WTC11 (cell line): ENCODE data around the gene LRRC7. TPM values are rescaled to one million over a fixed set of nuclear protein-coding genes. Genes with fewer than 3 reads are reported as not detected.
A peak's percentile ranks its signal among the peaks of the same experiment; 100 is the strongest.
"Not testable (repeated sequence)": the region's sequence is repeated elsewhere in the genome, so short reads cannot be mapped to it uniquely, and the experiment has no call there.

Experiments used
- ATAC-seq: fragments of 200-7000 bp; cut with Tn5 transposase; 2 replicates; pipeline ENCODE4 v1.10.0; 2021; ENCODE audit warnings: mild to moderate bottlenecking, moderate library complexity
- CTCF ChIA-PET: fragments of 300-600 bp; sonication (Branson Sonifier 250); formaldehyde crosslinking; loops from one replicate; lab custom pipeline; 2021; ENCODE audit warnings: antibody characterized with exemption; lab: Charles Lee
- POLR2A ChIA-PET: fragments of 350-600 bp; sonication (Branson Sonifier 250); formaldehyde crosslinking; loops from one replicate; lab custom pipeline; 2021; ENCODE audit warnings: antibody characterized with exemption; lab: Charles Lee
- DNase-seq: peaks from one replicate; pipeline ENCODE4 v3.0.0; 2021; ENCODE audit warnings: low spot score
- H3K27ac Mint-ChIP-seq: 2 replicates; pipeline ENCODE4 v1.8.0; 2021; ENCODE audit warnings: mixed read lengths
- H3K27me3 Mint-ChIP-seq: 2 replicates; pipeline ENCODE4 v1.8.0; 2021; ENCODE audit warnings: low read depth, mild to moderate bottlenecking, moderate library complexity, mixed read lengths
- H3K36me3 Mint-ChIP-seq: 2 replicates; pipeline ENCODE4 v1.8.0; 2021; ENCODE audit warnings: mixed read lengths
- H3K4me1 Mint-ChIP-seq: 2 replicates; pipeline ENCODE4 v1.8.0; 2022; ENCODE audit warnings: mixed read lengths
- H3K4me3 Mint-ChIP-seq: 2 replicates; pipeline ENCODE4 v1.8.0; 2021; ENCODE audit warnings: mild to moderate bottlenecking, moderate library complexity, mixed read lengths
- H3K9me3 Mint-ChIP-seq: 2 replicates; pipeline ENCODE4 v1.8.0; 2021; ENCODE audit warnings: mixed read lengths
- ATF1 ChIP-seq: sonication (generic); formaldehyde crosslinking; IDR thresholded peaks from 2 replicates; pipeline ENCODE4 v1.8.1; 2023; ENCODE audit warnings: mild to moderate bottlenecking, moderate library complexity, missing genetic modification reagents
- CBFB ChIP-seq: sonication (generic); formaldehyde crosslinking; IDR thresholded peaks from 2 replicates; pipeline ENCODE4 v1.8.1; 2022; ENCODE audit warnings: mild to moderate bottlenecking, low read depth, missing genetic modification reagents
- CREB1 ChIP-seq: sonication (generic); formaldehyde crosslinking; IDR thresholded peaks from 2 replicates; pipeline ENCODE4 v1.8.0; 2023; ENCODE audit warnings: mild to moderate bottlenecking, missing genetic modification reagents
- CREM ChIP-seq: sonication (generic); formaldehyde crosslinking; IDR thresholded peaks from 2 replicates; pipeline ENCODE4 v1.8.1; 2022; ENCODE audit warnings: mild to moderate bottlenecking, missing genetic modification reagents, moderate library complexity
- CTCF ChIP-seq: fragments of 200-600 bp; IDR thresholded peaks from 2 replicates; pipeline ENCODE4 v1.8.0; 2022; ENCODE audit warnings: antibody characterized with exemption
- ESRRA ChIP-seq: sonication (generic); formaldehyde crosslinking; IDR thresholded peaks from 2 replicates; pipeline ENCODE4 v1.8.1; 2022; ENCODE audit warnings: mild to moderate bottlenecking, missing genetic modification reagents, borderline replicate concordance
- FOXK1 ChIP-seq: sonication (generic); formaldehyde crosslinking; IDR thresholded peaks from 2 replicates; pipeline ENCODE4 v1.8.0; 2022; ENCODE audit warnings: mild to moderate bottlenecking, moderate library complexity, missing genetic modification reagents
- GABPB1 ChIP-seq: sonication (generic); formaldehyde crosslinking; IDR thresholded peaks from 2 replicates; pipeline ENCODE4 v1.8.1; 2023; ENCODE audit warnings: mild to moderate bottlenecking, missing genetic modification reagents
- IRF1 ChIP-seq: sonication (generic); formaldehyde crosslinking; IDR thresholded peaks from 2 replicates; pipeline ENCODE4 v1.8.0; 2023; ENCODE audit warnings: missing genetic modification reagents
- IRF2 ChIP-seq: sonication (generic); formaldehyde crosslinking; IDR thresholded peaks from 2 replicates; pipeline ENCODE4 v1.8.0; 2022; ENCODE audit warnings: low read depth, missing genetic modification reagents, borderline replicate concordance
- JUN ChIP-seq: sonication (generic); formaldehyde crosslinking; IDR thresholded peaks from 2 replicates; pipeline ENCODE4 v1.8.0; 2023; ENCODE audit warnings: mild to moderate bottlenecking, missing genetic modification reagents
- KAT7 ChIP-seq: sonication (generic); formaldehyde crosslinking; IDR thresholded peaks from 2 replicates; pipeline ENCODE4 v1.8.1; 2023; ENCODE audit warnings: missing genetic modification reagents, mild to moderate bottlenecking, borderline replicate concordance
- PREB ChIP-seq: sonication (generic); formaldehyde crosslinking; IDR thresholded peaks from 2 replicates; pipeline ENCODE4 v1.8.1; 2022; ENCODE audit warnings: mild to moderate bottlenecking, missing genetic modification reagents, moderate library complexity, borderline replicate concordance
- PRRX2 ChIP-seq: fragments of 250-450 bp; sonication (Bioruptor Pico); IDR thresholded peaks from 2 replicates; pipeline ENCODE4 v1.8.0; 2021; ENCODE audit warnings: mild to moderate bottlenecking
- RELA ChIP-seq: sonication (generic); formaldehyde crosslinking; IDR thresholded peaks from 2 replicates; pipeline ENCODE4 v1.8.1; 2022; ENCODE audit warnings: missing genetic modification reagents, mild to moderate bottlenecking, borderline replicate concordance
- RORB ChIP-seq: fragments of 250-450 bp; sonication (Bioruptor Pico); IDR thresholded peaks from 2 replicates; pipeline ENCODE4 v1.9.0; 2021; ENCODE audit warnings: mild to moderate bottlenecking
- TEAD4 ChIP-seq: sonication (generic); formaldehyde crosslinking; IDR thresholded peaks from 2 replicates; pipeline ENCODE4 v1.8.0; 2022; ENCODE audit warnings: mild to moderate bottlenecking, missing genetic modification reagents
- ZBTB43 ChIP-seq: sonication (generic); formaldehyde crosslinking; IDR thresholded peaks from 2 replicates; pipeline ENCODE4 v1.8.1; 2023; ENCODE audit warnings: mild to moderate bottlenecking, missing genetic modification reagents
- ZMAT4 ChIP-seq: fragments of 250-450 bp; sonication (Bioruptor Pico); IDR thresholded peaks from 2 replicates; pipeline ENCODE4 v1.9.0; 2021; ENCODE audit warnings: mild to moderate bottlenecking
- ZNF138 ChIP-seq: sonication (generic); formaldehyde crosslinking; conservative IDR thresholded peaks from 2 replicates; pipeline ENCODE4 v1.8.1; 2022; ENCODE audit warnings: mild to moderate bottlenecking, moderate library complexity, missing genetic modification reagents
- ZNF232 ChIP-seq: sonication (generic); formaldehyde crosslinking; IDR thresholded peaks from 2 replicates; pipeline ENCODE4 v1.8.0; 2022; ENCODE audit warnings: mild to moderate bottlenecking, missing genetic modification reagents
- ZNF263 ChIP-seq: sonication (generic); formaldehyde crosslinking; IDR thresholded peaks from 2 replicates; pipeline ENCODE4 v1.8.1; 2022; ENCODE audit warnings: low read depth, mild to moderate bottlenecking, moderate library complexity, missing genetic modification reagents
- ZNF512 ChIP-seq: sonication (generic); formaldehyde crosslinking; IDR thresholded peaks from 2 replicates; pipeline ENCODE4 v1.8.1; 2022; ENCODE audit warnings: missing genetic modification reagents, borderline replicate concordance
- total RNA-seq: library from RNA; stranded (reverse); gene quantifications from 3 replicates; pipeline ENCODE4 v1.2.3, GENCODE V29; 2021
- TF ChIP-seq, protein P1 (sequence below): sonication (generic); formaldehyde crosslinking; IDR thresholded peaks from 2 replicates; pipeline ENCODE4 v1.8.1; 2023; ENCODE audit warnings: mild to moderate bottlenecking, missing genetic modification reagents, moderate library complexity

LRRC7 gene
- total RNA-seq, 1 experiment from 2014 or later = not detected

GRCh38 chr1:69711190-69711930 is 143.6 kb downstream of the LRRC7 start:
- Mint-ChIP-seq H3K4me3 (no peak overlapping the region), H3K4me1 (no peaks in the 10 kb centered on the region), H3K27me3 (no peaks in the 10 kb centered on the region), H3K36me3 (no peaks in the 10 kb centered on the region), H3K9me3 (no peaks in the 10 kb centered on the region), H3K27ac (no peak overlapping the region)
- DNase-seq = no peak
- no peak for TF ChIP-seq ZNF263
- no peak for TF ChIP-seq KAT7 (CRISPR knock-in tag)
- no peak for TF ChIP-seq PRRX2 (CRISPR knock-in tag)
- no peak for TF ChIP-seq CREM (CRISPR knock-in tag)
- TF ChIP-seq CTCF = no peak
- no peak for TF ChIP-seq CREB1 (CRISPR knock-in tag)
- ATAC-seq = no peak
- ChIA-PET POLR2A (no interaction called here), CTCF (interaction anchor here (1.1 kb wide), 1 partner anchor 11 kb away, joined by 3 read pairs; no protein-coding TSS in a partner anchor)

DNA sequence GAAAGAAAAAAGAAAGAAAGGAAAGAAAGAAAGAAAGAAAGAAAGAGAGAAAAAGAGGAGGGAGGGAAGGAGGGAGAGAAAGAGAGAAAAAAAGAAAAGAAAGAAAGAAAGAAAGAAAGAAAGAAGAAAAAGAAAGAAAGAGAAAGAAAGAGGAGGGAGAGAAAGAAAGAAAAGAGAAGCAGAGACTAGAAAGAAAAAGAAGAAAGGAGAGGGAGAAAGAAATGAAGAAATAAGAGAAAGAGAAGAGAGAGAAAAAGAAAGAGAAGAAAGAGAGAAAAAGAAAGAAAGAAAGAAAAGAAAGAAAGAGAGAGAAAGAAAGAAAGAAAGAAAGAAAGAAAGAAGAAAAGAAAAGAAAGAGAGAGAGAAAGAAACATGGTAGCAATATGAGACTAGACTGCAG is 150.1 kb downstream of the LRRC7 start:
- H3K4me3 Mint-ChIP-seq, POLR2A ChIA-PET, H3K4me1 Mint-ChIP-seq, CTCF ChIA-PET, ATAC-seq, H3K9me3 Mint-ChIP-seq, H3K36me3 Mint-ChIP-seq, DNase-seq, H3K27ac Mint-ChIP-seq, H3K27me3 Mint-ChIP-seq: not testable (repeated sequence)
- TF ChIP-seq ZNF512 (CRISPR knock-in tag) = peak; percentile 59; the same call in 1 of the 2 replicates

DNA sequence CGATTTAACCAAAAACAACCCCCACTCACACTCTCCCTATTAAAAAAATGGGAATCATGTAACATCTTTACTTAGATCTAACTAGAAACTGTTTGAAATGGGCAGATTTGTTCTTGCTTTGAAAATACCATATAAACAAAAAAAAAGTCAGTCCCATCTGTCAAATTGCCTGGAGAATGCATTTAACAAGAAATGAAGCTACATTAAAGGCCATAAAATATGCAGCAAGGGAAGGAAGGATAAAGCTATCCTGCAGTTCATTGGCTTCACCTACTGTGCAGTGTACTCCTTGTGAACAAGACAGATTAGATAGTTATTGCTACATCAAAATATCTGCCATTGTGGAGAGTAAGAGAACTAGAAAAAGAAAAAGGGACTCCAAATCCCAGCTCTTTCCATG is 160.5 kb downstream of the LRRC7 start:
- H3K27ac Mint-ChIP-seq = no peak overlapping the region
- peaks cover 20% of the 10 kb centered on the region for H3K9me3 Mint-ChIP-seq
- ATAC-seq (no peak), DNase-seq (no peak)
- no peaks in the 10 kb centered on the region for H3K4me1 Mint-ChIP-seq
- POLR2A ChIA-PET = no interaction called here
- TF ChIP-seq ZBTB43 = no peak
- TF ChIP-seq RORB (CRISPR knock-in tag) = no peak
- TF ChIP-seq JUN = no peak
- TF ChIP-seq PREB (CRISPR knock-in tag) = no peak
- TF ChIP-seq ATF1 (CRISPR knock-in tag) = no peak
- no peak for TF ChIP-seq IRF1 (CRISPR knock-in tag)
- no peak for TF ChIP-seq FOXK1 (CRISPR knock-in tag)
- no peak for TF ChIP-seq IRF2 (CRISPR knock-in tag)
- no peak for TF ChIP-seq RELA (CRISPR knock-in tag)
- no peak for TF ChIP-seq ZNF138 (CRISPR knock-in tag)
- TF ChIP-seq CBFB = no peak
- no peak for TF ChIP-seq TEAD4 (CRISPR knock-in tag)
- TF ChIP-seq CREB1 (CRISPR knock-in tag) = no peak
- TF ChIP-seq, protein P1, sequence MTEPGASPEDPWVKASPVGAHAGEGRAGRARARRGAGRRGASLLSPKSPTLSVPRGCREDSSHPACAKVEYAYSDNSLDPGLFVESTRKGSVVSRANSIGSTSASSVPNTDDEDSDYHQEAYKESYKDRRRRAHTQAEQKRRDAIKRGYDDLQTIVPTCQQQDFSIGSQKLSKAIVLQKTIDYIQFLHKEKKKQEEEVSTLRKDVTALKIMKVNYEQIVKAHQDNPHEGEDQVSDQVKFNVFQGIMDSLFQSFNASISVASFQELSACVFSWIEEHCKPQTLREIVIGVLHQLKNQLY = no peak
- no peak for TF ChIP-seq ZNF232 (CRISPR knock-in tag)
- no peak for TF ChIP-seq ZMAT4 (CRISPR knock-in tag)
- no peak for TF ChIP-seq ESRRA (CRISPR knock-in tag)
- TF ChIP-seq GABPB1 (CRISPR knock-in tag) = no peak
- no peaks in the 10 kb centered on the region for H3K27me3 Mint-ChIP-seq
- CTCF ChIA-PET = no interaction called here
- H3K36me3 Mint-ChIP-seq = peaks cover 10% of the 10 kb centered on the region
- no peak overlapping the region for H3K4me3 Mint-ChIP-seq
